Ishikawa (cell line): Measurements from ENCODE around the gene ZNF543.

Experiments
- CREB1 ChIP-seq: IDR thresholded peaks from 2 replicates; pipeline ENCODE4 v1.6.1; 2012; ENCODE audit warnings: low read depth
- EGR1 ChIP-seq: IDR thresholded peaks from 2 replicates; pipeline ENCODE4 v1.6.1; 2012
- EP300 ChIP-seq: IDR thresholded peaks from 2 replicates; pipeline ENCODE4 v1.6.1; 2012; ENCODE audit warnings: borderline replicate concordance
- FOXM1 ChIP-seq: IDR thresholded peaks from 2 replicates; pipeline ENCODE4 v1.6.1; 2012; ENCODE audit warnings: low read depth, borderline replicate concordance
- MAX ChIP-seq: IDR thresholded peaks from 2 replicates; pipeline ENCODE4 v1.6.1; 2012
- NFIC ChIP-seq: IDR thresholded peaks from 2 replicates; pipeline ENCODE4 v1.6.1; 2012
- RAD21 ChIP-seq: IDR thresholded peaks from 2 replicates; pipeline ENCODE4 v1.6.1; 2012; ENCODE audit warnings: low read depth
- REST ChIP-seq: IDR thresholded peaks from 2 replicates; pipeline ENCODE4 v1.6.1; 2012; ENCODE audit warnings: low read depth, mild to moderate bottlenecking
- TAF1 ChIP-seq: IDR thresholded peaks from 2 replicates; pipeline ENCODE4 v1.6.1; 2012; ENCODE audit warnings: low read depth, mild to moderate bottlenecking
- YY1 ChIP-seq: IDR thresholded peaks from 2 replicates; pipeline ENCODE4 v1.6.1; 2012; ENCODE audit warnings: low read depth

GRCh38 chr19:57271280-57271679, 49.0 kb upstream of the ZNF543 start:
- TF ChIP-seq RAD21 (no peak), EP300 (no peak), MAX (no peak), NFIC (no peak), REST (no peak), TAF1 (no peak), FOXM1 (no peak), CREB1 (no peak), EGR1 (no peak), YY1 (no peak)
